Esophagus squamous epithelium (tissue), 4 donors: ENCODE results near the gene RGP1.

Experiments used
- POLR2A ChIP-seq, 4 donors: fragments of 450-650 bp; IDR thresholded peaks; one replicate each; pipeline ENCODE4 v1.6.1; 2017; ENCODE audit warnings: antibody characterized with exemption in 4 of 4, mild to moderate bottlenecking in 4 of 4, moderate library complexity in 3 of 4
- TF ChIP-seq, protein P1 (sequence below), 6 experiments: fragments of 450-650 bp in 4 of 6; fragments of 200-600 bp in 2 of 6; sonication (generic) in 2 of 6; IDR thresholded peaks; one replicate each; pipeline ENCODE4 v1.5.1; 2016 to 2019; ENCODE audit warnings: antibody characterized with exemption in 6 of 6, mild to moderate bottlenecking in 4 of 6, moderate library complexity in 4 of 6

DNA sequence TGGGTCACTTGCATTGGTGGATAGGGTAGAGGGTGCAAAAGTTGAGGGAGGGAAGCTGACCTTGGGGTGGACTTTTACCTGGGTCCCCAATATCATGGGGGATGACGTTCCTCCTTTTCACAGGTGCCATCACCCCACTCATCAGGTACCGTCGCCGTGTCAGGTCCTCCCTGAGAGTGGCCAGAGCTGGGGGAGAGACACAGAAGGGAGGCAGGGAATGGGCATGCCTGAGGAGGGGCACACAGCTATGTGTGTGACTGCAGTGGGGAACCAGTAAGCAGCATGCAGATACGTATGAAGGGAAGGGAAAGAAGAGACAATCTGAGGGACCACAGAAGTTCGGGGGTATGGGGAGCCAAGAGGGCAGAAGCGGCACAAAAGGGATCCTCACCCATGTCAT lies 10.2 kb upstream of the RGP1 start:
- TF ChIP-seq, protein P1, sequence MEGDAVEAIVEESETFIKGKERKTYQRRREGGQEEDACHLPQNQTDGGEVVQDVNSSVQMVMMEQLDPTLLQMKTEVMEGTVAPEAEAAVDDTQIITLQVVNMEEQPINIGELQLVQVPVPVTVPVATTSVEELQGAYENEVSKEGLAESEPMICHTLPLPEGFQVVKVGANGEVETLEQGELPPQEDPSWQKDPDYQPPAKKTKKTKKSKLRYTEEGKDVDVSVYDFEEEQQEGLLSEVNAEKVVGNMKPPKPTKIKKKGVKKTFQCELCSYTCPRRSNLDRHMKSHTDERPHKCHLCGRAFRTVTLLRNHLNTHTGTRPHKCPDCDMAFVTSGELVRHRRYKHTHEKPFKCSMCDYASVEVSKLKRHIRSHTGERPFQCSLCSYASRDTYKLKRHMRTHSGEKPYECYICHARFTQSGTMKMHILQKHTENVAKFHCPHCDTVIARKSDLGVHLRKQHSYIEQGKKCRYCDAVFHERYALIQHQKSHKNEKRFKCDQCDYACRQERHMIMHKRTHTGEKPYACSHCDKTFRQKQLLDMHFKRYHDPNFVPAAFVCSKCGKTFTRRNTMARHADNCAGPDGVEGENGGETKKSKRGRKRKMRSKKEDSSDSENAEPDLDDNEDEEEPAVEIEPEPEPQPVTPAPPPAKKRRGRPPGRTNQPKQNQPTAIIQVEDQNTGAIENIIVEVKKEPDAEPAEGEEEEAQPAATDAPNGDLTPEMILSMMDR (IDR thresholded peaks at IDR 0.05), result no peak
- TF ChIP-seq POLR2A (IDR thresholded peaks at IDR 0.05), result no peak
